Measurements from ENCODE around the gene SMIM21.

The SMIM21 gene

GRCh38 chr18:75407468-75408437 lies 19.8 kb downstream of the SMIM21 start:
- Histone ChIP-seq H3K36me3 (ENCODE audit: control insufficient read depth, insufficient read depth, low read length) (no peaks in the 10 kb centered on the region), H3K27me3 (ENCODE audit: control insufficient read depth, insufficient read depth, low read length) (no peaks in the 10 kb centered on the region), H3K4me2 (ENCODE audit: low read length) (no peak overlapping the region), H3K27ac (no peak overlapping the region), H3K4me3 (ENCODE audit: low read depth, low read length) (no peak overlapping the region), H3K9ac (no peak overlapping the region), H2AFZ (no peak overlapping the region), H3K9me3 (ENCODE audit: control insufficient read depth, low read length) (no peaks in the 10 kb centered on the region), H3K79me2 (no peaks in the 10 kb centered on the region), H3K4me1 (no peaks in the 10 kb centered on the region)
- TF ChIP-seq, protein P1, sequence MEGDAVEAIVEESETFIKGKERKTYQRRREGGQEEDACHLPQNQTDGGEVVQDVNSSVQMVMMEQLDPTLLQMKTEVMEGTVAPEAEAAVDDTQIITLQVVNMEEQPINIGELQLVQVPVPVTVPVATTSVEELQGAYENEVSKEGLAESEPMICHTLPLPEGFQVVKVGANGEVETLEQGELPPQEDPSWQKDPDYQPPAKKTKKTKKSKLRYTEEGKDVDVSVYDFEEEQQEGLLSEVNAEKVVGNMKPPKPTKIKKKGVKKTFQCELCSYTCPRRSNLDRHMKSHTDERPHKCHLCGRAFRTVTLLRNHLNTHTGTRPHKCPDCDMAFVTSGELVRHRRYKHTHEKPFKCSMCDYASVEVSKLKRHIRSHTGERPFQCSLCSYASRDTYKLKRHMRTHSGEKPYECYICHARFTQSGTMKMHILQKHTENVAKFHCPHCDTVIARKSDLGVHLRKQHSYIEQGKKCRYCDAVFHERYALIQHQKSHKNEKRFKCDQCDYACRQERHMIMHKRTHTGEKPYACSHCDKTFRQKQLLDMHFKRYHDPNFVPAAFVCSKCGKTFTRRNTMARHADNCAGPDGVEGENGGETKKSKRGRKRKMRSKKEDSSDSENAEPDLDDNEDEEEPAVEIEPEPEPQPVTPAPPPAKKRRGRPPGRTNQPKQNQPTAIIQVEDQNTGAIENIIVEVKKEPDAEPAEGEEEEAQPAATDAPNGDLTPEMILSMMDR (IDR thresholded peaks at IDR 0.05): no peak

- H3K4me1 ChIP-seq: no peaks in the 10 kb centered on the region
- H3K27me3 ChIP-seq (ENCODE audit: control insufficient read depth, insufficient read depth, low read length): no peaks in the 10 kb centered on the region
- no peaks in the 10 kb centered on the region for H3K9me3 ChIP-seq (ENCODE audit: control insufficient read depth, low read length)
- TF ChIP-seq, protein P1 (IDR thresholded peaks at IDR 0.05): no peak
- no peak overlapping the region for H3K27ac ChIP-seq
- H3K4me3 ChIP-seq (ENCODE audit: low read depth, low read length): no peak overlapping the region
- no peak overlapping the region for H3K9ac ChIP-seq
- no peak overlapping the region for H2AFZ ChIP-seq
- no peaks in the 10 kb centered on the region for H3K36me3 ChIP-seq (ENCODE audit: control insufficient read depth, insufficient read depth, low read length)
- H3K79me2 ChIP-seq: no peaks in the 10 kb centered on the region
- H3K4me2 ChIP-seq (ENCODE audit: low read length): no peak overlapping the region
Measured at GRCh38 chr18:75406491-75407445, 20.7 kb downstream of the SMIM21 start.

- Histone ChIP-seq H3K27me3 (ENCODE audit: control insufficient read depth, insufficient read depth, low read length) (no peaks in the 10 kb centered on the region), H3K27ac (no peak overlapping the region), H3K79me2 (no peaks in the 10 kb centered on the region), H3K9me3 (ENCODE audit: control insufficient read depth, low read length) (no peaks in the 10 kb centered on the region), H3K4me2 (ENCODE audit: low read length) (no peak overlapping the region), H3K9ac (no peak overlapping the region), H3K4me3 (ENCODE audit: low read depth, low read length) (no peak overlapping the region), H3K36me3 (ENCODE audit: control insufficient read depth, insufficient read depth, low read length) (no peaks in the 10 kb centered on the region), H3K4me1 (no peaks in the 10 kb centered on the region), H2AFZ (no peak overlapping the region)
- TF ChIP-seq, protein P1 (IDR thresholded peaks at IDR 0.05): no peak
Measured at GRCh38 chr18:75405351-75405750, 22.2 kb downstream of the SMIM21 start.

- no peak overlapping the region for H3K9ac ChIP-seq
- no peaks in the 10 kb centered on the region for H3K27me3 ChIP-seq (ENCODE audit: control insufficient read depth, insufficient read depth, low read length)
- TF ChIP-seq, protein P1 (IDR thresholded peaks at IDR 0.05): no peak
- H2AFZ ChIP-seq: no peak overlapping the region
- no peaks in the 10 kb centered on the region for H3K9me3 ChIP-seq (ENCODE audit: control insufficient read depth, low read length)
- H3K27ac ChIP-seq: no peak overlapping the region
- no peak overlapping the region for H3K4me2 ChIP-seq (ENCODE audit: low read length)
- H3K79me2 ChIP-seq: no peaks in the 10 kb centered on the region
- no peak overlapping the region for H3K4me3 ChIP-seq (ENCODE audit: low read depth, low read length)
- H3K4me1 ChIP-seq: no peaks in the 10 kb centered on the region
- H3K36me3 ChIP-seq (ENCODE audit: control insufficient read depth, insufficient read depth, low read length): no peaks in the 10 kb centered on the region
Measured at GRCh38 chr18:75400366-75400765, 27.1 kb downstream of the SMIM21 start.
